ENCODE data around the gene SLC22A8.
"Not testable (repeated sequence)": the region's sequence is repeated elsewhere in the genome, so short reads cannot be mapped to it uniquely, and the experiment has no call there.

SLC22A8 gene

GRCh38 chr11:62958547-62959421 is 56.9 kb downstream of the SLC22A8 start:
- TF ChIP-seq, protein P1, sequence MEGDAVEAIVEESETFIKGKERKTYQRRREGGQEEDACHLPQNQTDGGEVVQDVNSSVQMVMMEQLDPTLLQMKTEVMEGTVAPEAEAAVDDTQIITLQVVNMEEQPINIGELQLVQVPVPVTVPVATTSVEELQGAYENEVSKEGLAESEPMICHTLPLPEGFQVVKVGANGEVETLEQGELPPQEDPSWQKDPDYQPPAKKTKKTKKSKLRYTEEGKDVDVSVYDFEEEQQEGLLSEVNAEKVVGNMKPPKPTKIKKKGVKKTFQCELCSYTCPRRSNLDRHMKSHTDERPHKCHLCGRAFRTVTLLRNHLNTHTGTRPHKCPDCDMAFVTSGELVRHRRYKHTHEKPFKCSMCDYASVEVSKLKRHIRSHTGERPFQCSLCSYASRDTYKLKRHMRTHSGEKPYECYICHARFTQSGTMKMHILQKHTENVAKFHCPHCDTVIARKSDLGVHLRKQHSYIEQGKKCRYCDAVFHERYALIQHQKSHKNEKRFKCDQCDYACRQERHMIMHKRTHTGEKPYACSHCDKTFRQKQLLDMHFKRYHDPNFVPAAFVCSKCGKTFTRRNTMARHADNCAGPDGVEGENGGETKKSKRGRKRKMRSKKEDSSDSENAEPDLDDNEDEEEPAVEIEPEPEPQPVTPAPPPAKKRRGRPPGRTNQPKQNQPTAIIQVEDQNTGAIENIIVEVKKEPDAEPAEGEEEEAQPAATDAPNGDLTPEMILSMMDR (IDR thresholded peaks at IDR 0.05), result no peak
- no peak for DNase-seq (ENCODE audit: low spot score)

GRCh38 chr11:62957147-62957546 is 58.5 kb downstream of the SLC22A8 start:
- DNase-seq (ENCODE audit: low spot score), result no peak
- no peak overlapping the region for H3K27ac ChIP-seq
- H3K4me3 ChIP-seq, result no peak overlapping the region
- TF ChIP-seq, protein P1 (IDR thresholded peaks at IDR 0.05), result no peak

More at GRCh38 chr11:62958547-62959421, 56.9 kb downstream of the SLC22A8 start:
- no peak overlapping the region for H3K27ac ChIP-seq
- no peak overlapping the region for H3K4me3 ChIP-seq

DNA sequence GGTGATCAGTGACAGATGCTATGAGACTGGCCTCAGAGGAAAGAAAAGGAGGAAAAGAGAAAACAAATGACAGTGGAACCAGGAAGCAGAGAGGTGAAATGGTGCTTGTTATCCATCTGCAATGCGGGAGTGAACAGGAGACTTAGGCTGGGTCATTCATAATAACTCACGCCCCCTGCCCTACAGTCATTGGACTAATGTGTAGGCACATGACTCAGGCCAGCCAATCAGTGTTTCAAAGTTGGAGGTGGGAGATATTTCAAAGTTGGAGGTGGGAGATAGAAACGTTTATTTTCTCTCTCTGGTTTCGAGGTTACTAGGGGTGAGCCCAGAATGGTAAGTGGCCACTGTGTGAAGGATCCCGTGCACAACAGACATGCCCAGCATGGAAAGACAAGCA is 61.2 kb downstream of the SLC22A8 start:
- Histone ChIP-seq H3K27ac (no peak overlapping the region), H3K4me3 (no peak overlapping the region)
- TF ChIP-seq, protein P1 (IDR thresholded peaks at IDR 0.05), result no peak
- DNase-seq (ENCODE audit: low spot score), result no peak

GRCh38 chr11:62953811-62954210 is 61.8 kb downstream of the SLC22A8 start:
- H3K4me3 ChIP-seq, result no peak overlapping the region
- TF ChIP-seq, protein P1 (IDR thresholded peaks at IDR 0.05), result no peak
- no peak for DNase-seq (ENCODE audit: low spot score)
- H3K27ac ChIP-seq, result no peak overlapping the region

DNA sequence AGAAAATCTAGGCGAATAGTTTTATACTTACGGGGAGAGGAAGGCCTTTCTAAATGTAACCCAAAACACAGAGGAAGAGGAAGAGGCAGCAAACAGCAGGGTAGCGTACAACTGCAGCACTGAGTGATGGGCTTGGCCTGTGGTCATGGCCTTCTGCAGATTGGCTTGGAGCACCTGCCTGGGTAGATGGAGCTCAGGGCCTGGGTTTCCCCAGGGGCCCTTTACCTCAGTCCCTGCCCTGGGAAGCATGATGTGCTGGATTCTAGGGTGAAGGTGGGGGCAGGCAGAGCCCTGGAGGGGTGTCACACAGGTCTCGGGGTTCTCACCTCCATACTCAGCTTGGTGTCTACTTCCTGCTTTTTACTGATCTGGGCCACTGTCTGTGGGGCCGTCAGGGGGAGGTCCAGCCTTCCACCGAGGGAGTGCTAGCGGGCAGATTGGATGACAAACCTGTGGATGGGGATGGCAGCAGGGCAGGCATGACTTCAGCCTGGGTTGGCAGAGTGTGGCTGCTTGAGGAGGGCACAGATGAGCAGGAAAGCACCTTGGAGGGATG is 66.8 kb downstream of the SLC22A8 start:
- DNase-seq (ENCODE audit: low spot score), result no peak
- Histone ChIP-seq H3K27ac (no peak overlapping the region), H3K4me3 (no peak overlapping the region)
- TF ChIP-seq, protein P1 (IDR thresholded peaks at IDR 0.05), result no peak

DNA sequence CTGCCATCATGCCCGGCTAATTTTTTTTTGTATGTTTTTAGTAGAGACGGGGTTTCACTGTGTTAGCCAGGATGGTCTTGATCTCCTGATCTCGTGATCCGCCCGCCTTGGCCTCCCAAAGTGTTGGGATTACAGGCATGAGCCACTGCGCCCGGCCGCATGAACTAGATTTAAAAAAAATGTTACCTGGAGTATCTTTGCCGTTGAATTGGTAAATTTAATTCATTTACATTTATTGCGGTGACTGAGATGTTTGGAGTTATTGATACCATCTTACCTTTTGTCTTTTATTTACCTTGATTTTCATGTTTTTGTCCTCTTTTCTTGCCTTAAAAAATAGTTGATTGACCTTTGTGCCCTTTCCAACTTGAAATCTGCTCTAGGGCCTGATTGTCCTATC is 70.1 kb downstream of the SLC22A8 start:
- not testable (repeated sequence) for DNase-seq (ENCODE audit: low spot score); H3K4me3 ChIP-seq; H3K27ac ChIP-seq

All from coronary artery (tissue), 2 donors.